Measurements from ENCODE around the gene GAS7. TPM values are rescaled to one million over a fixed set of nuclear protein-coding genes. Genes with fewer than 3 reads are reported as not detected.

Gene GAS7
- total RNA-seq, 1 experiment from 2014 or later = 6.0 TPM

DNA sequence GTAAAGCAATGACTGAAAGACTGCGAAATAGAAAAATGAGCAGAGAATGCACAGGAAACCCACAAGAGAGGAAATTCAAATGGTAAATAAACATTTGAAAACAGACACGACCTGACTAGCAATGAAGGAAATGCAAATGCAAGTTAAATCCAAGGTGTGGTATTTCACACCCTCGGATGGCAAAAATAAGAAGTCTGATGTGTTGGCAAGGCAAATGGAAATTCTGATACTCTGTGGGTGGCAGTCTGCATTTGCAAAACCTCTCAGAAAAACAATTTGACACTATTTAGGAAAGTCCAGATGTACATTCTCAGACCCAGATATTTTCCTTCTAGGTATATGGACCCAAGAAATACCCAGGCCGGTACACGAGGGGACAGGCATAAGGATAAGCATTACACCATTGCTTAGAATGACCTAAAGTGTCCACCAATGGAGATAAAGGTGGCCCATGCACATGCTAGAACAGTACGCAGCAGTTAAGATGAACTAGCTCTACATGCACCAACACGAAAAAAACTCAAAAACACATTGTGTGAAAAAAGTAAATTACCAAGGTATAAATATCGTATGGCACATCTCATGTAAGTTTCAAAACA lies 116.7 kb downstream of the GAS7 start:
- peaks cover 5% of the 10 kb centered on the region for H3K9me3 ChIP-seq (ENCODE audit: control insufficient read depth, low read depth, low read length)
- no peak overlapping the region for H3K18ac ChIP-seq (ENCODE audit: insufficient read length, low read depth, low read length)
- Mint-ChIP-seq H3K36me3 (ENCODE audit: insufficient read depth in 1 of 3, low read depth in 3 of 3) (peaks cover 5 to 16% (median 8%) of the 10 kb centered on the region in 3 experiments; a peak in 6 of 7 replicates), H3K4me1 (peaks cover 1 to 6% of the 10 kb centered on the region in 2 experiments; a peak in 2 of 4 replicates), H3K27ac (no peak overlapping the region), H3K27me3 (ENCODE audit: low read depth) (no peaks in the 10 kb centered on the region), H3K4me3 (no peak overlapping the region), H3K9me3 (peaks cover 8 to 17% of the 10 kb centered on the region in 2 experiments)
- no peak overlapping the region for H2BK12ac ChIP-seq (ENCODE audit: insufficient read length, low read depth, low read length)
- no peaks in the 10 kb centered on the region for H3K79me1 ChIP-seq (ENCODE audit: insufficient read depth, low read depth, low read length, poor library complexity, severe bottlenecking)
- H2AFZ ChIP-seq (ENCODE audit: low read length) = no peak overlapping the region
- H3K4me2 ChIP-seq (ENCODE audit: insufficient read depth, insufficient read length, low read length) = no peak overlapping the region
- no peaks in the 10 kb centered on the region for H3K27me3 ChIP-seq (ENCODE audit: insufficient read depth, low read length)
- H3K9ac ChIP-seq (ENCODE audit: extremely low read depth, insufficient read length, low read length) = no peak overlapping the region
- no peak overlapping the region for H3K4ac ChIP-seq (ENCODE audit: low read depth, low read length)
- no peak overlapping the region for H3K14ac ChIP-seq (ENCODE audit: insufficient read depth, low read length)
- DNase-seq = no peak
- no peak overlapping the region for H4K5ac ChIP-seq (ENCODE audit: insufficient read length, low read depth, low read length)
- TF ChIP-seq, protein P1, sequence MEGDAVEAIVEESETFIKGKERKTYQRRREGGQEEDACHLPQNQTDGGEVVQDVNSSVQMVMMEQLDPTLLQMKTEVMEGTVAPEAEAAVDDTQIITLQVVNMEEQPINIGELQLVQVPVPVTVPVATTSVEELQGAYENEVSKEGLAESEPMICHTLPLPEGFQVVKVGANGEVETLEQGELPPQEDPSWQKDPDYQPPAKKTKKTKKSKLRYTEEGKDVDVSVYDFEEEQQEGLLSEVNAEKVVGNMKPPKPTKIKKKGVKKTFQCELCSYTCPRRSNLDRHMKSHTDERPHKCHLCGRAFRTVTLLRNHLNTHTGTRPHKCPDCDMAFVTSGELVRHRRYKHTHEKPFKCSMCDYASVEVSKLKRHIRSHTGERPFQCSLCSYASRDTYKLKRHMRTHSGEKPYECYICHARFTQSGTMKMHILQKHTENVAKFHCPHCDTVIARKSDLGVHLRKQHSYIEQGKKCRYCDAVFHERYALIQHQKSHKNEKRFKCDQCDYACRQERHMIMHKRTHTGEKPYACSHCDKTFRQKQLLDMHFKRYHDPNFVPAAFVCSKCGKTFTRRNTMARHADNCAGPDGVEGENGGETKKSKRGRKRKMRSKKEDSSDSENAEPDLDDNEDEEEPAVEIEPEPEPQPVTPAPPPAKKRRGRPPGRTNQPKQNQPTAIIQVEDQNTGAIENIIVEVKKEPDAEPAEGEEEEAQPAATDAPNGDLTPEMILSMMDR (conservative IDR thresholded peaks at IDR 0.05) = no peak
- H2BK15ac ChIP-seq (ENCODE audit: low read depth, low read length) = no peak overlapping the region
- H3T11ph ChIP-seq (ENCODE audit: low read length) = no peak overlapping the region
- H4K8ac ChIP-seq (replicated peaks; ENCODE audit: insufficient read length, low read depth, low read length) = no peak overlapping the region
- H4K20me1 ChIP-seq (ENCODE audit: control insufficient read depth, insufficient read depth, insufficient read length) = no peaks in the 10 kb centered on the region
- H2AK5ac ChIP-seq (ENCODE audit: insufficient read length, low read length) = no peak overlapping the region
- no peak overlapping the region for H2BK120ac ChIP-seq (ENCODE audit: low read depth, low read length, poor library complexity, severe bottlenecking)
- H3K27ac ChIP-seq (ENCODE audit: insufficient read length, low read depth, low read length) = no peak overlapping the region
- H4K91ac ChIP-seq (ENCODE audit: insufficient read length, low read depth, low read length) = no peak overlapping the region
- no peaks in the 10 kb centered on the region for H3K4me1 ChIP-seq (ENCODE audit: insufficient read depth, low read length)
- H3K56ac ChIP-seq (ENCODE audit: insufficient read length, low read depth, low read length) = no peak overlapping the region
- no peak overlapping the region for H3K23ac ChIP-seq (ENCODE audit: insufficient read length, low read depth, low read length)
- no peak overlapping the region for H2BK20ac ChIP-seq (ENCODE audit: low read depth, low read length, poor library complexity, severe bottlenecking)
- no CpG with 5 or more reads among the region's 8 CpGs for WGBS (ENCODE audit: extremely low coverage, insufficient read length, low lambda C conversion rate)
- no peaks in the 10 kb centered on the region for H3K79me2 ChIP-seq (ENCODE audit: insufficient read depth, low read length)
- H3K23me2 ChIP-seq (ENCODE audit: insufficient read length, low read depth, low read length, poor library complexity, severe bottlenecking) = no peaks in the 10 kb centered on the region
- no peak overlapping the region for H2BK5ac ChIP-seq (ENCODE audit: insufficient read length, low read length)
